GM23338 (cell line): ENCODE measurements around the gene KATNAL1. TPM values are rescaled to one million over a fixed set of nuclear protein-coding genes. Genes with fewer than 3 reads are reported as not detected.

Experiments used
- ATAC-seq: fragments of 200-7000 bp; cut with Tn5 transposase; 3 replicates; pipeline ENCODE4 v1.9.1; 2020
- DNase-seq: peaks from one replicate; pipeline ENCODE4 v3.0.0-alpha.2; 2015; ENCODE audit warnings: low spot score
- H2AFZ ChIP-seq: fragments of 200-600 bp; sonication (generic); 2 replicates; pipeline ENCODE4 v1.8.0; 2016; ENCODE audit warnings: antibody characterized with exemption, mild to moderate bottlenecking, moderate library complexity
- H3F3A ChIP-seq: fragments of 200-600 bp; sonication (generic); replicated peaks from 2 replicates; pipeline ENCODE4 v1.8.0; 2017; ENCODE audit warnings: antibody characterized with exemption, mixed run types, low read depth
- H3K27ac ChIP-seq: fragments of 200-600 bp; sonication (generic); 2 replicates; pipeline ENCODE4 v1.6.1; 2016; ENCODE audit warnings: low read depth
- H3K27me3 ChIP-seq: fragments of 200-600 bp; sonication (generic); 2 replicates; pipeline ENCODE4 v1.8.0; 2016; ENCODE audit warnings: mild to moderate bottlenecking, mixed run types, moderate library complexity; ENCODE audit not compliant: insufficient read depth
- H3K36me3 ChIP-seq: fragments of 200-600 bp; sonication (generic); 2 replicates; pipeline ENCODE4 v1.8.0; 2016; ENCODE audit warnings: mild to moderate bottlenecking; ENCODE audit not compliant: insufficient read depth
- H3K4me1 ChIP-seq: fragments of 200-600 bp; sonication (generic); 2 replicates; pipeline ENCODE4 v1.8.0; 2016; ENCODE audit warnings: mild to moderate bottlenecking, moderate library complexity; ENCODE audit not compliant: insufficient read depth
- H3K4me2 ChIP-seq: fragments of 200-600 bp; sonication (generic); 2 replicates; pipeline ENCODE4 v1.7.1; 2017; ENCODE audit warnings: mixed run types
- H3K4me3 ChIP-seq: fragments of 200-600 bp; sonication (generic); 2 replicates; pipeline ENCODE4 v1.6.1; 2016; ENCODE audit warnings: mixed run types
- H3K79me2 ChIP-seq: fragments of 200-600 bp; sonication (generic); replicated peaks from 2 replicates; pipeline ENCODE4 v1.8.0; 2017; ENCODE audit warnings: mild to moderate bottlenecking; ENCODE audit not compliant: insufficient read depth
- H3K9me2 ChIP-seq: fragments of 200-600 bp; sonication (generic); 2 replicates; pipeline ENCODE4 v1.8.0; 2017; ENCODE audit not compliant: insufficient read depth
- H4K20me1 ChIP-seq: fragments of 200-600 bp; sonication (generic); replicated peaks from 2 replicates; pipeline ENCODE4 v1.8.0; 2017; ENCODE audit warnings: mild to moderate bottlenecking; ENCODE audit not compliant: insufficient read depth
- H3K27ac Mint-ChIP-seq: 2 replicates; pipeline ENCODE4 v1.8.0; 2020; ENCODE audit warnings: inconsistent platforms, mild to moderate bottlenecking, moderate library complexity, mixed read lengths
- H3K27me3 Mint-ChIP-seq: 3 replicates; pipeline ENCODE4 v1.8.0; 2022; ENCODE audit warnings: low read depth, mild to moderate bottlenecking, moderate library complexity, mixed read lengths, inconsistent platforms; ENCODE audit not compliant: insufficient read depth, poor library complexity
- H3K36me3 Mint-ChIP-seq: 3 replicates; pipeline ENCODE4 v1.8.0; 2021; ENCODE audit warnings: low read depth, mild to moderate bottlenecking, inconsistent platforms, moderate library complexity, mixed read lengths
- H3K4me1 Mint-ChIP-seq: 3 replicates; pipeline ENCODE4 v1.8.0; 2020; ENCODE audit warnings: mild to moderate bottlenecking, inconsistent platforms, mixed read lengths
- H3K4me3 Mint-ChIP-seq: 3 replicates; pipeline ENCODE4 v1.8.0; 2021; ENCODE audit warnings: moderate library complexity, mild to moderate bottlenecking, inconsistent platforms, mixed read lengths
- H3K9me3 Mint-ChIP-seq: 3 replicates; pipeline ENCODE4 v1.8.0; 2020; ENCODE audit warnings: moderate library complexity, mild to moderate bottlenecking, inconsistent platforms, mixed read lengths
- NANOG ChIP-seq: IDR thresholded peaks from 2 replicates; pipeline ENCODE4 v1.6.1; 2016; ENCODE audit warnings: antibody characterized with exemption, borderline replicate concordance
- POLR2AphosphoS5 ChIP-seq: IDR thresholded peaks from 2 replicates; pipeline ENCODE4 v1.6.1; 2016; ENCODE audit warnings: antibody characterized with exemption, low read depth
- STAT1 ChIP-seq: IDR thresholded peaks from one replicate; pipeline ENCODE4 v1.6.1; 2016; ENCODE audit warnings: antibody characterized with exemption; ENCODE audit not compliant: unreplicated experiment
- ZNF114 ChIP-seq: fragments of 250-450 bp; sonication (Bioruptor Pico); IDR thresholded peaks from 2 replicates; pipeline ENCODE4 v1.5.0; 2020; ENCODE audit warnings: mild to moderate bottlenecking, moderate library complexity
- ZNF331 ChIP-seq: fragments of 250-450 bp; sonication (Bioruptor Pico); IDR thresholded peaks from 2 replicates; pipeline ENCODE4 v1.5.0; 2020; ENCODE audit warnings: low read depth, mild to moderate bottlenecking, moderate library complexity
- polyA plus RNA-seq: library from polyadenylated mRNA; unstranded; fragments of >200 nt; fragmentation: Nextera tagmentation; extraction: Ambion mirVana; gene quantifications from 2 replicates; pipeline ENCODE4 v1.2.1, GENCODE V29; 2016
- total RNA-seq: library from RNA; depleted of rRNA; stranded (reverse); fragments of >200 nt; shearing (Covaris generic); gene quantifications from 2 replicates; pipeline ENCODE4 v1.2.3, GENCODE V29; 2014
- TF ChIP-seq, protein P1 (sequence below): IDR thresholded peaks from one replicate; pipeline ENCODE4 v1.6.1; 2018; ENCODE audit warnings: antibody characterized with exemption; ENCODE audit not compliant: unreplicated experiment
- TF ChIP-seq, protein P2 (sequence below): fragments of 250-450 bp; sonication (Bioruptor Pico); IDR thresholded peaks from 2 replicates; pipeline ENCODE4 v1.5.0; 2020; ENCODE audit warnings: mild to moderate bottlenecking, moderate library complexity
- TF ChIP-seq, protein P3 (sequence below), 2 experiments: fragments of 200-600 bp in 1 of 2; sonication (generic) in 1 of 2; conservative IDR thresholded peaks; 2 replicates each; pipeline versions ENCODE4 v1.5.1 to v1.6.1; 2016 to 2017; ENCODE audit warnings: antibody characterized with exemption in 2 of 2, low read depth in 2 of 2, mild to moderate bottlenecking in 2 of 2, moderate library complexity in 1 of 2
- TF ChIP-seq, protein P4 (sequence below): IDR thresholded peaks from 2 replicates; pipeline ENCODE4 v1.6.1; 2016; ENCODE audit warnings: antibody characterized with exemption

The KATNAL1 gene
- total and polyA plus RNA-seq, 2 experiments from 2014 or later = 6.1 to 11.5 TPM

DNA sequence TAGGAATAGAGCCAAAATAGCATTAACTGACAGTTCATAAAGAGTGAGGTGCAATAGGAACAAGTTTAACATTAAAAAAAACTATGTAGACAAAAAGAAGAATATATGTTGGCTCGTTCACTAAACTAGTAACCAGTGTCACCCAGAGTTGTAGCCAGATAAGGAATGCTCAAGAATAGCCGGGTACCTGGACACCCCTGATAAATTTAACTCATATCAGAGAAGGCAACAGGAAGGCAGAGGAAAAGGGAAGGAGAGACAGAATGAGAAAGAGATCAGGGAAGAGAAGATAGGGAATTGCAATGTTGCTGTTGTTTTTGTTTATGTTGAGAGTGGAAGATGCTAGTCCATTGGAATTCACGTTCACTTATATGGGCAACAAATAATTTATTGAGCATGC, 31.6 kb upstream of the KATNAL1 start:
- Mint-ChIP-seq H3K4me1 (peaks cover 13% of the 10 kb centered on the region), H3K9me3 (no peaks in the 10 kb centered on the region), H3K27me3 (no peaks in the 10 kb centered on the region), H3K27ac (no peak overlapping the region), H3K36me3 (no peaks in the 10 kb centered on the region), H3K4me3 (no peak overlapping the region)
- no peaks in the 10 kb centered on the region for H3K27me3 ChIP-seq
- no peaks in the 10 kb centered on the region for H3K79me2 ChIP-seq
- no peak for DNase-seq
- H3K36me3 ChIP-seq = no peaks in the 10 kb centered on the region
- no peak overlapping the region for H2AFZ ChIP-seq
- no peak overlapping the region for H3K27ac ChIP-seq
- no peak overlapping the region for H3K4me2 ChIP-seq
- no peak for ATAC-seq
- H4K20me1 ChIP-seq = no peaks in the 10 kb centered on the region
- no peak for TF ChIP-seq NANOG
- TF ChIP-seq ZNF114 (CRISPR knock-in tag) = no peak
- no peak for TF ChIP-seq POLR2AphosphoS5
- TF ChIP-seq, protein P1, sequence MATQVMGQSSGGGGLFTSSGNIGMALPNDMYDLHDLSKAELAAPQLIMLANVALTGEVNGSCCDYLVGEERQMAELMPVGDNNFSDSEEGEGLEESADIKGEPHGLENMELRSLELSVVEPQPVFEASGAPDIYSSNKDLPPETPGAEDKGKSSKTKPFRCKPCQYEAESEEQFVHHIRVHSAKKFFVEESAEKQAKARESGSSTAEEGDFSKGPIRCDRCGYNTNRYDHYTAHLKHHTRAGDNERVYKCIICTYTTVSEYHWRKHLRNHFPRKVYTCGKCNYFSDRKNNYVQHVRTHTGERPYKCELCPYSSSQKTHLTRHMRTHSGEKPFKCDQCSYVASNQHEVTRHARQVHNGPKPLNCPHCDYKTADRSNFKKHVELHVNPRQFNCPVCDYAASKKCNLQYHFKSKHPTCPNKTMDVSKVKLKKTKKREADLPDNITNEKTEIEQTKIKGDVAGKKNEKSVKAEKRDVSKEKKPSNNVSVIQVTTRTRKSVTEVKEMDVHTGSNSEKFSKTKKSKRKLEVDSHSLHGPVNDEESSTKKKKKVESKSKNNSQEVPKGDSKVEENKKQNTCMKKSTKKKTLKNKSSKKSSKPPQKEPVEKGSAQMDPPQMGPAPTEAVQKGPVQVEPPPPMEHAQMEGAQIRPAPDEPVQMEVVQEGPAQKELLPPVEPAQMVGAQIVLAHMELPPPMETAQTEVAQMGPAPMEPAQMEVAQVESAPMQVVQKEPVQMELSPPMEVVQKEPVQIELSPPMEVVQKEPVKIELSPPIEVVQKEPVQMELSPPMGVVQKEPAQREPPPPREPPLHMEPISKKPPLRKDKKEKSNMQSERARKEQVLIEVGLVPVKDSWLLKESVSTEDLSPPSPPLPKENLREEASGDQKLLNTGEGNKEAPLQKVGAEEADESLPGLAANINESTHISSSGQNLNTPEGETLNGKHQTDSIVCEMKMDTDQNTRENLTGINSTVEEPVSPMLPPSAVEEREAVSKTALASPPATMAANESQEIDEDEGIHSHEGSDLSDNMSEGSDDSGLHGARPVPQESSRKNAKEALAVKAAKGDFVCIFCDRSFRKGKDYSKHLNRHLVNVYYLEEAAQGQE = no peak
- TF ChIP-seq, protein P2, sequence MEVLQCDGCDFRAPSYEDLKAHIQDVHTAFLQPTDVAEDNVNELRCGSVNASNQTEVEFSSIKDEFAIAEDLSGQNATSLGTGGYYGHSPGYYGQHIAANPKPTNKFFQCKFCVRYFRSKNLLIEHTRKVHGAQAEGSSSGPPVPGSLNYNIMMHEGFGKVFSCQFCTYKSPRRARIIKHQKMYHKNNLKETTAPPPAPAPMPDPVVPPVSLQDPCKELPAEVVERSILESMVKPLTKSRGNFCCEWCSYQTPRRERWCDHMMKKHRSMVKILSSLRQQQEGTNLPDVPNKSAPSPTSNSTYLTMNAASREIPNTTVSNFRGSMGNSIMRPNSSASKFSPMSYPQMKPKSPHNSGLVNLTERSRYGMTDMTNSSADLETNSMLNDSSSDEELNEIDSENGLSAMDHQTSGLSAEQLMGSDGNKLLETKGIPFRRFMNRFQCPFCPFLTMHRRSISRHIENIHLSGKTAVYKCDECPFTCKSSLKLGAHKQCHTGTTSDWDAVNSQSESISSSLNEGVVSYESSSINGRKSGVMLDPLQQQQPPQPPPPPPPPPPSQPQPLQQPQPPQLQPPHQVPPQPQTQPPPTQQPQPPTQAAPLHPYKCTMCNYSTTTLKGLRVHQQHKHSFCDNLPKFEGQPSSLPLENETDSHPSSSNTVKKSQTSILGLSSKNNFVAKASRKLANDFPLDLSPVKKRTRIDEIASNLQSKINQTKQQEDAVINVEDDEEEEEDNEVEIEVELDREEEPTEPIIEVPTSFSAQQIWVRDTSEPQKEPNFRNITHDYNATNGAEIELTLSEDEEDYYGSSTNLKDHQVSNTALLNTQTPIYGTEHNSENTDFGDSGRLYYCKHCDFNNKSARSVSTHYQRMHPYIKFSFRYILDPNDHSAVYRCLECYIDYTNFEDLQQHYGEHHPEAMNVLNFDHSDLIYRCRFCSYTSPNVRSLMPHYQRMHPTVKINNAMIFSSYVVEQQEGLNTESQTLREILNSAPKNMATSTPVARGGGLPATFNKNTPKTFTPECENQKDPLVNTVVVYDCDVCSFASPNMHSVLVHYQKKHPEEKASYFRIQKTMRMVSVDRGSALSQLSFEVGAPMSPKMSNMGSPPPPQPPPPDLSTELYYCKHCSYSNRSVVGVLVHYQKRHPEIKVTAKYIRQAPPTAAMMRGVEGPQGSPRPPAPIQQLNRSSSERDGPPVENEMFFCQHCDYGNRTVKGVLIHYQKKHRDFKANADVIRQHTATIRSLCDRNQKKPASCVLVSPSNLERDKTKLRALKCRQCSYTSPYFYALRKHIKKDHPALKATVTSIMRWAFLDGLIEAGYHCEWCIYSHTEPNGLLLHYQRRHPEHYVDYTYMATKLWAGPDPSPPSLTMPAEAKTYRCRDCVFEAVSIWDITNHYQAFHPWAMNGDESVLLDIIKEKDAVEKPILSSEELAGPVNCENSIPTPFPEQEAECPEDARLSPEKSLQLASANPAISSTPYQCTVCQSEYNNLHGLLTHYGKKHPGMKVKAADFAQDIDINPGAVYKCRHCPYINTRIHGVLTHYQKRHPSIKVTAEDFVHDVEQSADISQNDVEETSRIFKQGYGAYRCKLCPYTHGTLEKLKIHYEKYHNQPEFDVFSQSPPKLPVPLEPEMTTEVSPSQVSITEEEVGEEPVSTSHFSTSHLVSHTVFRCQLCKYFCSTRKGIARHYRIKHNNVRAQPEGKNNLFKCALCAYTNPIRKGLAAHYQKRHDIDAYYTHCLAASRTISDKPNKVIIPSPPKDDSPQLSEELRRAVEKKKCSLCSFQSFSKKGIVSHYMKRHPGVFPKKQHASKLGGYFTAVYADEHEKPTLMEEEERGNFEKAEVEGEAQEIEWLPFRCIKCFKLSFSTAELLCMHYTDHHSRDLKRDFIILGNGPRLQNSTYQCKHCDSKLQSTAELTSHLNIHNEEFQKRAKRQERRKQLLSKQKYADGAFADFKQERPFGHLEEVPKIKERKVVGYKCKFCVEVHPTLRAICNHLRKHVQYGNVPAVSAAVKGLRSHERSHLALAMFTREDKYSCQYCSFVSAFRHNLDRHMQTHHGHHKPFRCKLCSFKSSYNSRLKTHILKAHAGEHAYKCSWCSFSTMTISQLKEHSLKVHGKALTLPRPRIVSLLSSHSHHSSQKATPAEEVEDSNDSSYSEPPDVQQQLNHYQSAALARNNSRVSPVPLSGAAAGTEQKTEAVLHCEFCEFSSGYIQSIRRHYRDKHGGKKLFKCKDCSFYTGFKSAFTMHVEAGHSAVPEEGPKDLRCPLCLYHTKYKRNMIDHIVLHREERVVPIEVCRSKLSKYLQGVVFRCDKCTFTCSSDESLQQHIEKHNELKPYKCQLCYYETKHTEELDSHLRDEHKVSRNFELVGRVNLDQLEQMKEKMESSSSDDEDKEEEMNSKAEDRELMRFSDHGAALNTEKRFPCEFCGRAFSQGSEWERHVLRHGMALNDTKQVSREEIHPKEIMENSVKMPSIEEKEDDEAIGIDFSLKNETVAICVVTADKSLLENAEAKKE (CRISPR knock-in tag) = no peak
- no peak for TF ChIP-seq ZNF331 (CRISPR knock-in tag)
- TF ChIP-seq, protein P3, sequence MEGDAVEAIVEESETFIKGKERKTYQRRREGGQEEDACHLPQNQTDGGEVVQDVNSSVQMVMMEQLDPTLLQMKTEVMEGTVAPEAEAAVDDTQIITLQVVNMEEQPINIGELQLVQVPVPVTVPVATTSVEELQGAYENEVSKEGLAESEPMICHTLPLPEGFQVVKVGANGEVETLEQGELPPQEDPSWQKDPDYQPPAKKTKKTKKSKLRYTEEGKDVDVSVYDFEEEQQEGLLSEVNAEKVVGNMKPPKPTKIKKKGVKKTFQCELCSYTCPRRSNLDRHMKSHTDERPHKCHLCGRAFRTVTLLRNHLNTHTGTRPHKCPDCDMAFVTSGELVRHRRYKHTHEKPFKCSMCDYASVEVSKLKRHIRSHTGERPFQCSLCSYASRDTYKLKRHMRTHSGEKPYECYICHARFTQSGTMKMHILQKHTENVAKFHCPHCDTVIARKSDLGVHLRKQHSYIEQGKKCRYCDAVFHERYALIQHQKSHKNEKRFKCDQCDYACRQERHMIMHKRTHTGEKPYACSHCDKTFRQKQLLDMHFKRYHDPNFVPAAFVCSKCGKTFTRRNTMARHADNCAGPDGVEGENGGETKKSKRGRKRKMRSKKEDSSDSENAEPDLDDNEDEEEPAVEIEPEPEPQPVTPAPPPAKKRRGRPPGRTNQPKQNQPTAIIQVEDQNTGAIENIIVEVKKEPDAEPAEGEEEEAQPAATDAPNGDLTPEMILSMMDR (conservative IDR thresholded peaks at IDR 0.05; ENCODE audit: low read depth in 2 of 2) = no peak
- TF ChIP-seq, protein P4, sequence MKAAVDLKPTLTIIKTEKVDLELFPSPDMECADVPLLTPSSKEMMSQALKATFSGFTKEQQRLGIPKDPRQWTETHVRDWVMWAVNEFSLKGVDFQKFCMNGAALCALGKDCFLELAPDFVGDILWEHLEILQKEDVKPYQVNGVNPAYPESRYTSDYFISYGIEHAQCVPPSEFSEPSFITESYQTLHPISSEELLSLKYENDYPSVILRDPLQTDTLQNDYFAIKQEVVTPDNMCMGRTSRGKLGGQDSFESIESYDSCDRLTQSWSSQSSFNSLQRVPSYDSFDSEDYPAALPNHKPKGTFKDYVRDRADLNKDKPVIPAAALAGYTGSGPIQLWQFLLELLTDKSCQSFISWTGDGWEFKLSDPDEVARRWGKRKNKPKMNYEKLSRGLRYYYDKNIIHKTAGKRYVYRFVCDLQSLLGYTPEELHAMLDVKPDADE = no peak
- TF ChIP-seq STAT1 = no peak
- peaks cover 22% of the 10 kb centered on the region; the same call in 1 of the 2 replicates for H3K9me2 ChIP-seq
- H3K4me3 ChIP-seq = no peak overlapping the region
- peaks cover 13% of the 10 kb centered on the region for H3K4me1 ChIP-seq
- no peaks in the 10 kb centered on the region for H3F3A ChIP-seq
